GM18505 (cell line): Measurements from ENCODE around the gene ATP5F1D.

ENCODE experiments used
- ATAC-seq: cut with Tn5 transposase; IDR thresholded peaks from one replicate; pipeline ENCODE4 v1.9.1; 2021; ENCODE audit not compliant: unreplicated experiment
- POLR2A ChIP-seq: IDR thresholded peaks from 4 replicates; pipeline ENCODE4 v1.6.1; 2011; ENCODE audit warnings: borderline replicate concordance; ENCODE audit not compliant: insufficient read depth, insufficient read length; ENCODE audit errors: extremely low read depth

Gene ATP5F1D

GRCh38 chr19:1274081-1274851, 32.7 kb downstream of the ATP5F1D start:
- TF ChIP-seq POLR2A = peak; percentile 13
- no peak for ATAC-seq

DNA sequence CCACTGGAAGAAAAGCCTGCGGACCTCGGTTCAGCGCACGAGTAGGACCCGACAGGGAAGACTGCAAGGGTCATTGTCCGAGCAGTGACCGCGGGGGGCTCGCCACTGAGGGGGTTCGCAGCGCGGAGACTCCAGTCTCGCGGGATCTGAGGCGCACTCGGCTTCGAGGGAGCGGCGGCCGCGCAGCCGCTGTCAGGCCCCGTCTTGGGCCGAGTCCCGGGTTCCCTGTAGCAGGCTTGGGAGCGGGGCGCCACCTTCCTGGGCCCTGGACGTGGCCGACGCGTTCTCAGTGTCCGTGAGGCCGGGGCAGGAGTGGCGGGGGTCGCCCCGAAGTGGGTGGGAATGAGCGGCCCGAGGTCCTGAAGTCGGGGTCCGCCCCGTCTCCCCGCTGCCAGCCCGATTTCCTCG, 33.3 kb downstream of the ATP5F1D start:
- ATAC-seq = no peak
- TF ChIP-seq POLR2A = no peak

- peak; percentile 89 for TF ChIP-seq POLR2A
- ATAC-seq = peak; percentile 63
Observed at GRCh38 chr19:1275260-1275975, 33.9 kb downstream of the ATP5F1D start, which contains the start of gene FAM174C. Gene FAM174C, plus strand, starts transcription at chr19:1275530. Its CDS starts 20 bp downstream, at chr19:1275550.

DNA sequence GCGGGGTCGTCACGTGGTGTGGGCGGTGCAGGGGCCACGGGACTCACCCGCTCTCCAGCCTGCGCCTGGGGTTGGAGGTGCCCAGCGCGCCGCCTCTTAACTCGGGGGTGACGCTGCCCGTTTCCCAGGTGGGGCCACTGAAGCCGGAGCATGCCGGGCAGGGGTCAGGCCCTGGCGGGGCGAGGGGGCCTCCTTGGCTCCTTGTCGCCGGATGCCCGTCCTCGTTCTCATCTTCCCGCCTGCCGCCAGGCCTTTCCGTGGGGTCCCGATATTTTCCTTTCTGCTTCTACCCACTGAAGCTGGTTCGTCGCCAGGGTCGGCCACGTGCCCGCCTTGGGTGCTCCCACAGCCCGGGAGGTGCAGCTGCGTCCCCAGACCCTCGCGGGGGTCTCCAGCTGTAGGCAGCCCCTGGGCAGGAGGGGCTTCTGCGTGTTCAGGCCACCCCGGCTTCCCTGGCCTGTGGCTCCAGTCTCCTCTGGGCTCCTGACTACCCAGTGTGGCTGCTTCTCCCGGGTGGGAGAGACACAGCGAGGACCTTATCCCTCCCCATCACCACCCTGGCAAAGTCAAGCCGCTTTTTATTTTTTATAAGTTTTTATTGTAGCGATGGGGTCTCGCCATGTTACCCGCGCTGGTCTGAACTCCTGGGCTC, 34.6 kb downstream of the ATP5F1D start:
- no peak for ATAC-seq
- no peak for TF ChIP-seq POLR2A

DNA sequence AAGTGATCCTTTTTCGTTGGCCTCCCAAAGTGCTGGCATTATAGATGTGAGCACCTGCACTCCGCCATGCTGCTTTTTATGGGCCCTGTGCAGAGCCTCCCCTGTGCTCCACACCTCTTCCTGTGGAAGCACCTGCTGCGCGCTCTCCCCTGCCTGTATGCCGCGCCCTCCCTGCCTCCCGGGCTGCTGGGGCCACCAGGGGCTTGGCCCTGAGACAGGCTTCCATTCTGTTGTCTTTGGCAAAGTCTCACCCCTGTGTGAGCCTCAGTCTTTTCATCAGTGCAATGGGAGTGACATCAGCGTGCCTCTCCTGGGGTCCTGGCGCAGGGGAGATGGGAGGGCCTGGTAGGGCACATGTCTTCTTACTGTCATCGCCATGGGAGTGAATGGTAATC, 35.1 kb downstream of the ATP5F1D start:
- no peak for ATAC-seq

DNA sequence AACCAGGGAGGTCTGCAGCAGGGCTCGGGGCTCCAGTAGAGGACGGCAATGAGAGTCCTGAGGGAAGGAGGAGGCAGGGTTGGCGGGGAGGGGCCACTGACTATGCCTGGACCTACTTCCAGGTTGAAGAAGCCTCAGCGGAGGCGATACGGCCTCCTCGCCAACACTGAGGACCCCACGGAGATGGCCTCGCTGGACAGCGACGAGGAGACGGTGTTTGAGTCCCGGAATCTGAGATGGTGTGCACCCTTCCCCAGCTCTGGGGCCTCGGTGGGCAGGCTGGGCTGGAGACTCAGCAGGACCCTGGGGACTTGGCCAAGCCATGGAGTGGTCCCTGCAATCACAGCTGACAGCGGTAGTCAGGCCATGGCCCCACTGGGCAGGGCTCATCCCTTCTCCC, 35.5 kb downstream of the ATP5F1D start:
- no peak for TF ChIP-seq POLR2A
- ATAC-seq = no peak

More for the DNA sequence above, 35.1 kb downstream of the ATP5F1D start:
- TF ChIP-seq POLR2A = no peak

- ATAC-seq = no peak
- no peak for TF ChIP-seq POLR2A
Observed at GRCh38 chr19:1278074-1278473, 36.5 kb downstream of the ATP5F1D start.

- TF ChIP-seq POLR2A = no peak
- no peak for ATAC-seq
Observed at GRCh38 chr19:1278713-1279660, 37.4 kb downstream of the ATP5F1D start.

- TF ChIP-seq POLR2A = no peak
- ATAC-seq = no peak
Observed at GRCh38 chr19:1279782-1280341, 38.3 kb downstream of the ATP5F1D start.

DNA sequence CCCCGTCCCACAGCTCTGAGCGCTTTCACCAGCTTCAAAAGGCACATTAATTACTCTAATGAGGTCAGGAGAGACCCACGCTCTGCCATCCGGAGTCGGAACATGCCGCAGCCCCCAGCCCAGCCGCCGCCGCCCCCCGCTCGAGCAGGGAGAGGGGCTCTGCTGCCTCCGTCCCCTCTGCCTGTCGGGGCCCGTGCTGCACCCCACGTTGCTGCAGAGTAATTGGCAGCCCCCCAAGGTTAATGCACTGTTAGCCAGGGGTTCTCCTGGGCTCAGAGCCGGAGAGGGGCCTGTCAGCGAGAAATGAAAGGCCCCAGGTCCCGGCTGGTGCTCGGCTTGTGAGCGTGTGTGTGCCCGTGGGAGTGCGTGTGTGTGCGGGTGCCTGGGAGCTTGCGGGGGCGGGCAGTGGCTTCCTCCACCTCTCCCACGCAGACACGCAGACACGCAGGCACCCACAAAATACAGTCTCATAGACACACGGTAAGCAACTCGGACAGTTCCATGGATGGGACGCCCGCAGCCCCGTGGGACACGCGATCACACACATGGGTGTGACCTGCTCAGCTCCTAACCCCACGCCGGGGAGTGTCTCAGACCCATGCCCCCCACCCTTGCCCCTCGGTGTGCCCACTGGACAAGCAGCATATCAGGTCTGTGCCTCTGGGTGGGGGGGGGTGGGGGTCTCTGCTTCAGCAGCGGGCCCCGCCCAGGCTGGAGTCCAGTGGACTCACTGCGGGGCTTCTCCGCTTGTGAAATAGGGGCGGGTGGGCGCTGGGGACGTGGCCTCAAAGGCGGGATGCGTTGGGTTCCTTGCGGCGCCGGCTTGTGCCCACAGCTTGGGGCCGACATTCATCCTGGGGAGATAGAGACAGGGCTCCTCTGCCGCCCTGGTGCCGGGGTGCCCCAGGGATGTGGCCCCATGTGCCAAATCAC, 39.4 kb downstream of the ATP5F1D start:
- TF ChIP-seq POLR2A = no peak
- ATAC-seq = no peak

DNA sequence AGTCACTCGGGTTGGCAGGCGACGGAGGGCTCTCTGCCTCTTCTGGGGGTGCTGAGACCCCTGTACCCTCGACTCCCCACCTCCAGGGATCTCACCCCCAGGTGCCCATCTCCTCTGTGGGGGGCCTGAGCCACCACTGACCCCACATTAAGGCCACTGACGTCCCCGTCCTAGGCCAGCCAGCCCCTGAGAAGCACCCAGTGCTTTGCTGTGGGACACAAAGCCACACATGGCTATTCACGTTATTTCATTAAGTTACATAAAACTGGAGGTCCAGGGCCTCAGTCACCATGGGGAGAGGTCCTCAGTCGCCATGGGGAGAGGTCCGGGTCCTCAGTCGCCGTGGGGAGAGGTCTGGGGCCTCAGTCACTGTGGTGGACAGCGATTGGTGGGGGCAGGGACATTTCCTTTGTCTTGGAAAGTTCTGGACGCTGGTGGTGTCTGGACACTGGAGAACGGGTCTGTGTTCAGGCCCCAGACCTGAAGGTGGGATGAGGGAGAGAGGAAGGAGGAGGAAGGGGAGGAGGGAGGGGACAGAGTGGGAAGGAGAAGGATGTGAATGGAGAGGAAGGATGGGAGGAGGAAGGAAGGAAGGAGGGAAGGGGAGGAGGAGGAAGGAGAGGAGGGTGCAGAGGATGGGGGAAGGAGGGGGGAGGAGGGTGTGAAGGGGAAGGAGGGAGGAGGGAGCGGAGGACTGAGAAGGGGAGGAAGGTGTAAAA, 40.2 kb downstream of the ATP5F1D start:
- no peak for TF ChIP-seq POLR2A
- no peak for ATAC-seq

GRCh38 chr19:1282588-1283206, 41.1 kb downstream of the ATP5F1D start:
- TF ChIP-seq POLR2A = no peak
- no peak for ATAC-seq
